ENCODE data around the gene RAB8A.
"Not testable (repeated sequence)": the region's sequence is repeated elsewhere in the genome, so short reads cannot be mapped to it uniquely, and the experiment has no call there.

RAB8A gene

DNA sequence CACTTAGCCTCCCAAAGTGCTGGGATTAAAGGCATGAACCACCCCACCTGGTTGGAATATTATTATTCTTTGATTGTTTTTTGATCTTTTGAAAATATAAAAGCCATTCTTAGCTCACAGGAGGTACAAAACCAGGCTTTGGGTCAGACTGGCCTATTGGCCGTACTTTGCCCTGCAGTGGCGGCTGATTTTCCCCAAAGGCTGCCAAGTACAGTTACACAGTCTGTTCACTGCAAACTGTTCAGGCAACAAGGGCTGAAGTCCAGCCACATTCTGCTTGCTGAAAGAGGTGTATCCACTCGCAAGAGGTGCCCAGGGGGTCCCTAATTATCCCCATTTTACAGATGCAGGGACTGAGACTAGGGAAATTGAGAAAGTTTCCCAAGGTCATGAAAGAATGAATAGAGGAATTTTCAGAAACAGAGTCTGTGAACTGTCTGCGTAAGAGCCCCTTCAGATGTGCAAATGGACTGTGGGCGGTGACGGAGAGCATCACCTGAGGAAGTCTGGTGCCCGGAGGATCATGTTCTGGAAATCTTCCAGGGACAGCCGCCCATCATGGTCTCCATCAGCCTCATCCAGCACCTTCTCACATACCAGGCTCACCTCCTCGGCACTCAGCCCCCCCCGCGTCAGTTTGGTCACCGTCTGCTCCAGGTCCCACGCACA is 52.7 kb downstream of the RAB8A start:
- no peak for TF ChIP-seq CTCF (IDR thresholded peaks at IDR 0.05; ENCODE audit: low read depth, low read length, missing control alignments)
- no peak for DNase-seq (ENCODE audit: low read depth)
- no peak overlapping the region for H3K4me3 ChIP-seq (ENCODE audit: low read depth, low read length)

DNA sequence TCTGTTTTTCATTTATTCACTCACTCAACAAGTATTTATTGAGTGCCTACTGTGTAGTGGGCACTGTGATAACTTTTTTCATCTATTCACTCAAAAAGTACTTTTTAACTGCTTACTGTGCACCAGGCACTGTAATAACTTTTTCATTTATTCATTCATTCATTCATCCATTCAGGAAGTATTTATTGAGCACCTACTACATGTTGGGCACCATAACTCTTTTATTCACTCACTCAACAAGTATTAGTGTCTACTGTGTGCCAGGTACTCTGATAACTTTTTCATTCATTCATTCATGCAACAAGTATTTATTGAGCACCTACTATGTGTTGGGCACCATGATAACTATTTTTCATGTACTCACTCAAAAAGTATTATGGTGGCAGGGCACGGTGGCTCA is 54.7 kb downstream of the RAB8A start:
- no peak for TF ChIP-seq CTCF (IDR thresholded peaks at IDR 0.05; ENCODE audit: low read depth, low read length, missing control alignments)
- H3K4me3 ChIP-seq (ENCODE audit: low read depth, low read length), result no peak overlapping the region
- DNase-seq (ENCODE audit: low read depth), result no peak

- no peak overlapping the region for H3K4me3 ChIP-seq (ENCODE audit: low read depth, low read length)
- no peak for DNase-seq (ENCODE audit: low read depth)
- TF ChIP-seq CTCF (IDR thresholded peaks at IDR 0.05; ENCODE audit: low read depth, low read length, missing control alignments), result no peak
Measured at GRCh38 chr19:16167055-16167454, 55.4 kb downstream of the RAB8A start.

DNA sequence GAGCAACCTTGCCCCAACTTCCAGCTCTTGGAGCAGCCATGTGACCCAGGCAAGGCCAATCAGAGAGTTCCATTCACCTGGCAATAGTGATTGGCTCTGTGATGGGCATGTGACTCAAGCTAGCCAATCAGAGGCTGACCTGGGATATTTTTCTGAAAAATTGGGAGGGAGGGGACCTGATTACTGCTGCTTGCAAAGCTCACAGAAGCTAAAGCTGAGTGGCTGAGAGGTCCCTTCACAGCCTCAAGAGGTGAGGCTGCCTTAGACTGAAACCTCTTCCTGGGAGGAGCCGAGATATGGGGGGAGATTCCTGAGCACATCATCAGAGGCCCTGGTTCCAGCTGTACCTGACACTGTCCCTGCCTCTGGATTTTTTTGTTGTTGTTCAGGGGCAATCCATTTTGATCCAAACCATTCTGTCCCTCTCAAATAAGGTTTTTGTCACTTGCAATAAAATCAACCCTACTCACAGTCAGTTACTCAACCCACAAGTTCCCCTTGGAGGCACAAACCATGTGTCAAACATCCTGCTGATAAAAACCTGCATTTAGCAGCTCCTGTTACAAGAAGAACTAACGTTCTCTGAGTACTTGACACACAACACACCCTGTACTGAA is 56.9 kb downstream of the RAB8A start:
- no peak for DNase-seq (ENCODE audit: low read depth)
- TF ChIP-seq CTCF (IDR thresholded peaks at IDR 0.05; ENCODE audit: low read depth, low read length, missing control alignments), result no peak
- no peak overlapping the region for H3K4me3 ChIP-seq (ENCODE audit: low read depth, low read length)

DNA sequence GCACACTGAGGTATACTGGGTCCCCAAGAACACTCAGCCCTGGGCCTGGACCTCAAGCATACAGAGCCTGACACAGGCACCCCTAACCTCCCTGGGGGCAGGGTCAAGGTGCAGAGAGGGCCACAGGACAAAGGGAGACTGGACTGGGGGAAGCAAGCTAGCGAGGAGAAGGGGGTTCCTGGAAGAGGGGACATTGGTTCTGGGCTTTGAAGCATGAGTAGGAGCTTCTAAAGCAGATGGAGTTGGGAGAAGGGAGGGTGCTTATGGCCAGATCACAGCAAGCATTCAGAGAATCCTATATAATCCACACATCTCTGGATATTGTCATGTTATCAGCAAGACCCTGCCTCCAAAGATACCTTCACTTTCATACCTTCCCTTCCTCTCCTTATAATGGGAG is 58.4 kb downstream of the RAB8A start:
- no peak for TF ChIP-seq CTCF (IDR thresholded peaks at IDR 0.05; ENCODE audit: low read depth, low read length, missing control alignments)
- no peak overlapping the region for H3K4me3 ChIP-seq (ENCODE audit: low read depth, low read length)
- DNase-seq (ENCODE audit: low read depth), result no peak

DNA sequence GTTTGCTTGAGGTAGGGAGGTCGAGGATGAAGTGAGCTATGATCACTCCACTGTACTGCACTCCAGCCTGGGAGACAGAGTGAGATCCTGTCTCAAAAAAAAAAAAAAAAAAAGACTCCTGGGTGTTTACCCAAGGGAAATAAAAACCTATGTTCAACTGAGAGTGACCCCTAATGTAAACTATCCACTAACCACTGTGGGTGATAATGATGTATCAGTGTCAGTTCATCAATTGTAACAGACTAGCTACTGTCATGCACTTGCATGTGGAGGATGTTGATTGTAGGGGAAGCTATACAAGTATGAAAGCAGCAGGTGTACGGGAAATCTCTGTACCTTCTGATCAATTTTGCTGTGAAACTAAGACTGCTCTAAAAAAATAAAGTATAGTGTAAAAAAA is 64.3 kb downstream of the RAB8A start:
- no peak for DNase-seq (ENCODE audit: low read depth)
- no peak for TF ChIP-seq CTCF (IDR thresholded peaks at IDR 0.05; ENCODE audit: low read depth, low read length, missing control alignments)
- H3K4me3 ChIP-seq (ENCODE audit: low read depth, low read length), result no peak overlapping the region

- DNase-seq (ENCODE audit: low read depth); H3K4me3 ChIP-seq (ENCODE audit: low read depth, low read length): not testable (repeated sequence)
Measured at GRCh38 chr19:16178866-16179265, 67.2 kb downstream of the RAB8A start.
